HG03571 (cell line): ENCODE results near the gene TPCN1.

Source experiments
- ATAC-seq: cut with Tn5 transposase; IDR thresholded peaks from one replicate; pipeline ENCODE4 v1.9.1; 2021; ENCODE audit not compliant: unreplicated experiment

The TPCN1 gene

GRCh38 chr12:113301811-113302210 is 80.5 kb downstream of the TPCN1 start:
- no peak for ATAC-seq

GRCh38 chr12:113302466-113302865 is 81.2 kb downstream of the TPCN1 start:
- ATAC-seq, result no peak

DNA sequence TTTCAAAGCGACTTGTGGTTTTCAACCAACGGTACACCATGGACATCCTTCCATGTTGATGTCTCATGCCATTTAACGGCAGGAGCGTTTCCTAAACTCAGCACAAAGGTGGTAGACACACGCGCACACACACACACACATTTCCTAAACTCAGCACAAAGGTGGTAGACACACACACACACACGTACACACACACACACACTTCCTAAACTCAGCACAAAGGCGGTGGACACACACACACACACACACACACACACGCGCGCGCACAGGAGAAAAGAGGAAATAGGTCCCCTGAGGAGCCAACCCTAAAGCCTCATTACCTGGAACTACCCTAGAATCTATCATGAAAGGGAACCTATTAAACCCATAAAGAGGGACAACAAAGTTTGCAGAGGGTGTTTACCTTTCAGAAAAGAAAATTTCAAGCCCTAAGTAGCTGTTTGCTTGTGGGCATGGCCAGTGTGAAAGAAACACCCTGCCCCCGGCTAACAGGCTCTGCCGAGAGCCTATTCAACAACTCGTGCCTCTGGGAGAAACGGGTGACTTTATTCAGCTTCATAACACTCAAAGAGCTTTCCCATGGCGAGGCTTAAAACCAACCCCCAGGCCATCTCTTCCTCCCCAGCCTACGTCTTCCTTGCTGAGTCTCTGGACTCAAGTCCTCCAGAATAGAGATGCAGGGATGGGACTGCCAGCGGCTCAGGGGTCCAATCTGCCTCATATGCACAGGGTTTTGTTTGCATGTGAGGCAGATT is 81.8 kb downstream of the TPCN1 start:
- no peak for ATAC-seq

- no peak for ATAC-seq
These were observed 84.1 kb downstream of the TPCN1 start for GRCh38 chr12:113305281-113305856.

GRCh38 chr12:113306382-113306781 is 85.1 kb downstream of the TPCN1 start:
- ATAC-seq, result no peak

DNA sequence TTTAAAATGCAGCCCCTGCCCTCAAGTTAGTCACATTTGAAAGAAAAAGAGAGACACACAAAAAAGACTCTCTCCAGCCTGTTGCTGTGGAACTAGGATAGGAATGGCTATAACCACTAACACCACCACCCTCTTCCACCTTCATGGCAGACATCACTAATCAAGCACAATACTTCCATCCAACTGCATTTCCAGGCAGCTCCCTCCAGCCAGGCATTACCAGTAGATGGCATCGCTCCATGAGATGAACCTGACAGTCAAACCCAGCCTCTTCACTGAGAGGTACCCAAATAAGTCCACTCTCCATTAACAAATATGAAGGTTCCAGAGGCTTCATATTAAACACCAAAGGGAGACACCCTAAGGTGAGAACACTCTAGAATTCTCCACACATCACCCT is 89.2 kb downstream of the TPCN1 start:
- no peak for ATAC-seq

- no peak for ATAC-seq
These were observed 92.9 kb downstream of the TPCN1 start for GRCh38 chr12:113314121-113314529.

DNA sequence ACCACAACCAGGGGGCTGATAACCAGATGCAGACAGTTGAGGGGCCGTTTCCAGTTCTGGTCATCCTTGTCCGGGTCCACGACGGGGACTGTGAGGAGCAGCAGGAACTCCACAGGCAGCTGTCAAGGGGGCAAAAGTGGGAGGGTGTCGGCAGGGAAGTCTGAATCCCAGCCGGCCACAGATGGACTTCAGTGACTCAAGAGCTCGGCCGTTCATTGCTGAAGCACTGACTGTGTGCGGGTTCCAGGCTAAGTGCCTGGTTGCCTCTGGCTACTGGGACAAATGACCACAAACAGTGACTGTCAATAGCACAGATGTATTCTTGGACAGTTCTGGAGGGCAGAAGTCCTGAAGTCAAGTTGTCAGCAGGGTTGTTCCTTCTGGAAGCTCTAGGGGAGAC is 94.1 kb downstream of the TPCN1 start:
- ATAC-seq, result no peak

DNA sequence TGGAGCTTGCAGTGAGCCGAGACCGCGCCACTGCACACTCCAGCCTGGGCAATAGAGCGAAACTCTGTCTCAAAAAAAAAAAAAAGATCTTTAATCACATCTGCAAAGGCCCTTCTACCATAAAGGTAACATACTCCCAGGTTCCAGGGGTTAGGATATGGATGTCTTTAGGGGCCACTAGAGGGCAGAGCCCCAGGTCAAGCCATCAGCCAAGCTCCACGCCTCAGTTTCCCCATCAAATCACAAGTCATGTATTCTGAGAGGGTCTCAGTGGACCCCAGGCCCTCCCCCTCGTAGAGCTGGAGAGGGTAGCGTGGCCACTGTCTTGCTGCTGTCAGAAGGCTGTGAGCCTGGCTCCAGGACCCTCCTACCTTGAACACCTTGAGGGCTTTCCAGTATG is 94.9 kb downstream of the TPCN1 start:
- ATAC-seq, result no peak

- ATAC-seq, result no peak
These were observed 95.9 kb downstream of the TPCN1 start for GRCh38 chr12:113317122-113317521.

DNA sequence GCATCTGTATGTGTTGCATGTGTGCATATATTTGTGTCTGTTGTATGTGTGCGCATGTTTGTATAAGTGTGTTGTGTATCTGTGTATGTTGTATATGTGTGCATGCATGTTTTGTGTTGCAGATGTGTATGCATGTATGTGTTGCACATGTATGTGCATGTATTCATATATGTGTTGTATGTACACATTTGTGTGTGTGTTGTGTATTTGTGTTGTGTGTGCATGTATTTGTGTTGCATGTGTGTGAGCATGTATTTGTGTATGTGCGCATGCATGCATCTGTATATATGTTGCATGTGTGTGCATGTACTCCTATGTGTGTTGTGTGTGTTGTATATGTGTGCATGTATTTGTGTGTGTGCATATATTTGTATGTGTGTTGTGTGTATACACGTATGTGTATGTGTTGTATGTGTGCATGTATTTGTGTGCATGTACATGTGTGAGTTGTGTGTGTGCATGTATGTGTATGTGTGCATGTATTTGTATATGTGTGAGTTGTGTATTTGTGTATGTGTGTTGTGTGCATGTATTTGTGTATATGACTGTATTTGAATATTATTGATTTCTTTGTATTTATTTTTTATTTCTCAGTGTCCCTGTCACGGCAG is 96.9 kb downstream of the TPCN1 start:
- no peak for ATAC-seq

DNA sequence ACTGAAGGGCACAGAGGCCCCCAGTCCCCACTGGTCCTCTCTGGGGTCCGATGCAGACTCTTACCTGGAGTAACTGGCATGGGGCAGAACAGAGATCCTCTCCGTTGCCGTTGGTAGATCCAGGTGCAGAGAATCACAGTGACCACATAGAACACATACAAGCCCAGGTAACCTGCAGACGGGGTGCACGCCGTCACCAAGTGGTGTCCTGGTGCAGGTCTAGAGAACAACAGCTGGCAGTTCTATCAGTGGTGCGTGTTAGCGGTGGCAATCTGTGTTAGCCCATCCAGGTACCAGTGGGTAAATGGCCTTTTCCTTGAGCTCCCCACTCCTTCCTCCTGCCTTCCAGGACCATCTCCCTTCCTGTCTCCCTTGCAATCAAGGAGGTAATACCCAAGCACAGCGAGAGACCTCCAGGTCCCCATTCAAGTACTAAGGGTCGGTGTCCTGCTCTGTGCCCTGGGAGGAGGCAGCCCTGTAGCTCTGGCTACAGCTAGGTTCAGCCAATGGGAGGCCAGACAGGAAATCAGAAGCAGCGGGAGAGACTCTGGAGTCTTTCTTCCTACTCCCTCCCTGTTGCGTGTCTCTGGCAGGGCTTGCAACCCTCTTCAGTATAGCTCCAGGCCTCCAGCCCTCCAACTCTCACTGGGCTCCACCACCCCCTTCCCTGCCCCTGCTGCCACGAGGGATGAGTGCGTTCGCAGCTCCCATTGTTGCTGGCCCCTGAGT is 97.8 kb downstream of the TPCN1 start:
- no peak for ATAC-seq

DNA sequence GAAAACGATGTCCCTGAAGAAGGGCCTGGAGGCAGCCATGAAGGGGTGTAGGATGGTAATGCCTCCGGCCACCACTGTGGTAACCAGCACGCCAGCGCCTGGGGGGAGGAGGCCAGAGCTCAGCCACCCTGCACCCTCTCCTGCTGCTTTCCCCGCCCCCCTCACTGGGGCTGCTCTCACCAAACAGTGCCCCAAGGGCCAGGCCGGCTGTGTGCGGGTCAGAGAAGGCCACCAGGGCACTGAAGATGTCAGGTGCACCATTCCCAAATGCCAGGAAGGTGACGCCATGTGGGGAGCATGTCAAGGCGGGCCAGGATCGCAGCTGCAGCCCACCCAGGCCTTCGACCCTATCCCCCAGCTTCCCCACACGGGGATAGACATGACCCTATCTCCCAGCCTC is 99.1 kb downstream of the TPCN1 start:
- no peak for ATAC-seq

DNA sequence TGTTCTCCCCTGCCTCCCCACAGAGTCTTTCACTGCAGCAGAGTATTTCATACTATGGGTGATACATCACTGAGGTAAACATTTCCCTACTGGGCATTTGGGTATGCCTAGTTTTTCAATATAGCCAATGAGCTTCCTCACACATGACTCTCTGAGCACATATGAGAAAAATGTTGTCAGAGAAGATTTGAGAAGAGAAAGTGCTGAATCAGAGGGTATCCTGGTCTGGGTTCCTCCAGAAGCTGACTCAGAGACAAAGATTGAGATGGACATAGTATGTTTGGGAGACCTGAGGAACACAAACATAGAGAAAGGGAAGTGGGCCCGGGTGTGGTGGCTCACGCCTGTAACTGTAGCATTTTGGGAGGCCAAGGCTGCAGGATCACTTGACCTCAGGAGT is 101.1 kb downstream of the TPCN1 start:
- ATAC-seq, result no peak

DNA sequence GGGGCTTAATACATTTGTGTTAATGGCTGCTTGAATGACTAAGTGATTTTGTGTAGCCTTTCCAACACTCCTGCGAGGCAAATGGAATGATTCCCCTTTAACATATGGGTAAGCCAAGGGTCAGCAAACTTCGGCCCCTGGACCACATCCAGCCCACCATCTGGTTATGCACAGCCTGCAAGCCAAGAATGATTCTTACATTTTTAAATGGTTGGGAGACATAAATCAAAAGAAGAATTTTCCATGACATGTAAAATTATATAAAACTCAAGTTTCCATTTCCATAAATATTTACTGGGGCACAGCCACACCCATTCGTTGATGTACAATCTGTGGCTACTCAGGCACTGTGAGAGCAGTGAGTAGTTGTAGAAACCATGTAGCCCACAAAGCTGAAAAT is 104.7 kb downstream of the TPCN1 start:
- ATAC-seq, result no peak

DNA sequence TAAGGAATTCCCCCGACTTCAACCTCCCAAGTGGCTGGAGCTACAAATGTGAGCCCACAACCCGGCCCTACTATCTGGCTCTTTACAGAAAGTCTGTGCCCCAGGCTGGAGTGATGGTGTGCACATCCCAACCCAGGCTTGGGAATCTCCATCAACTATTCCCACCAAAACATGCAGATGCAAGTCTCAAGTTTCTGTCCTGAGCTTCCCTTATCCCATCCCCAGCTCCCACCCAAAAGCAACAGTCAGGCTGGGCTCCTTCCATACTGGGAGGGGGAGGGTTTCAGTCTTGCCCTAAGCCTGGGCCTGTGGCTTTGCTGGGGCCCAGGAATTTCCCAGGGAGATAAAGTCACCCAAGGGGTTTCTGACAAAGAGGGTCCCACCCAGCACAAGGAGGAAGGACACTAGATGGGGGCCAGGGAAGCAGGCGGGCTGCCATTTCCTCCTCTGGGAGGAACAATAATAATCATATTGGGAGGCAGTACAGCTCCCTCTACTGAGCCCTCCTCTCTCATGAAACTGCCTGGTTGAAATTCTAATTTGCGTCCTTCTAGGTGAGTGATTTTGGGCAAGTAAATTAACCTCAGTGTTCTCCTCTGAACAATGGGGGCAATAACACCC is 105.6 kb downstream of the TPCN1 start:
- no peak for ATAC-seq

GRCh38 chr12:113328368-113328889 is 107.2 kb downstream of the TPCN1 start:
- ATAC-seq, result no peak

- ATAC-seq, result no peak
These were observed 107.9 kb downstream of the TPCN1 start for GRCh38 chr12:113329022-113329790.

DNA sequence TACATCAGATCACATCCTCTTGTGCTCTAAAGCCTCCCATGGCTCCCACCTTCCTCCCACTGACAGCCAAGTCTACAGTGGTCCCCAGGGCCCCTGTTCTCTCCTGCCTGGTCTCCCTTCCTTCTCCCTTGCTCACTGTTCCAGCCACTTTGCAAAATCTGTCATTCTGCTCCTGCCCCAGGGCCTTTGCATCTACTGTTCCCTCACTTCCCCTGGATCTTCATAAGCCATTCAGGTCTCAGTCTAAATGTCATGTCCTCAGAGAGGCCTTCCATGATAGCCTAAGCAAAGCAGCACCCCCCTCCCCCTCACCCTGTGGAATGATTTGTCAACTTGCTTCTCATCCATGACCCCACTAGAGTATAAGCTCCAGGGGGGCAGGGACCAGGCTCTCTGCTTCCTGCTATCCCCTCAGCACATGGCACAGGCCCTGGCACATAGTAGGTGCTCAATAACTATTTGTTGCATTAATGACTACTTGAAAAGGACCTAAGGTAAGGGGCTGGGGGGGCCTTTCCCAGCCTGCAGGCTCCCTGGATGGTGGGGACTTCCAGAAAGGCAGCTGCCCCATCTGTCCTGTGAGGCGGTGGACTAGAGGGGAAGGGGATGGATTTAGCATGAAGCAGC is 108.6 kb downstream of the TPCN1 start:
- no peak for ATAC-seq

GRCh38 chr12:113330505-113330904 is 109.2 kb downstream of the TPCN1 start:
- ATAC-seq, result no peak
